ENCODE data around the gene AWAT2. TPM values are rescaled to one million over a fixed set of nuclear protein-coding genes. Genes with fewer than 3 reads are reported as not detected.

The AWAT2 gene
- total and polyA plus RNA-seq, 9 of the 15 experiments (the other 6 are each of a cell fraction or from before 2014, with no cell fraction given) = not detected

GRCh38 chrX:70026112-70026850, 23.5 kb downstream of the AWAT2 start:
- Histone ChIP-seq H4K20me1 (replicated peaks; ENCODE audit: control insufficient read depth, insufficient read depth, low read length) (no peaks in the 10 kb centered on the region; the same call in 1 of the 2 replicates), H2AFZ (ENCODE audit: low read depth, low read length) (no peak overlapping the region), H3K9me1 (ENCODE audit: control insufficient read depth, insufficient read depth, low read length) (no peaks in the 10 kb centered on the region), H3K27me3 (ENCODE audit: control insufficient read depth in 2 of 2, insufficient read depth in 2 of 2, low read length in 2 of 2) (no peaks in the 10 kb centered on the region; a peak in 1 of 5 replicates), H3K79me2 (ENCODE audit: control insufficient read depth, insufficient read depth, low read length) (no peaks in the 10 kb centered on the region), H3K4me3 (no peak overlapping the region), H3K4me1 (replicated peaks in 1 of 2; ENCODE audit: control insufficient read depth in 2 of 2, insufficient read depth in 2 of 2, low read length in 2 of 2) (no peaks in the 10 kb centered on the region), H3K36me3 (ENCODE audit: control insufficient read depth, insufficient read depth, low read length) (no peaks in the 10 kb centered on the region), H3K9ac (ENCODE audit: insufficient read depth in 1 of 2, low read depth in 2 of 2, low read length in 2 of 2) (no peak overlapping the region), H3K9me3 (replicated peaks; ENCODE audit: control insufficient read depth, insufficient read depth, low read depth, low read length) (no peaks in the 10 kb centered on the region), H3K27ac (ENCODE audit: extremely low read depth, low read depth, low read length) (no peak overlapping the region), H3K4me2 (ENCODE audit: insufficient read depth, low read length) (no peak overlapping the region)
- no TSS peak for BruUV-seq (replicated peaks)
- POLR2A ChIA-PET = interaction anchor here (0.8 kb wide), 1 partner anchor 472 kb away, joined by 3 read pairs; no protein-coding TSS in a partner anchor
- ATAC-seq (no peak), FAIRE-seq (no peak), DNase-seq (ENCODE audit: extremely low read depth in 1 of 4, low spot score in 3 of 4) (no peak)
- CTCF ChIA-PET (ENCODE audit: low intra/inter-chr PET ratio) = no interaction called here
- WGBS (ENCODE audit: insufficient coverage, low coverage, missing lambda C conversion rate) = 0% methylated on average over 1 of the region's 1 CpG
- in situ Hi-C loops (cut with MboI) (loop anchor here (25.0 kb wide), 1 partner anchor 489 kb away; no protein-coding TSS in a partner anchor), intact Hi-C loops (cut with micrococcal nuclease) (no loop called here)
- no peak for TF ChIP-seq GATAD2A (IDR thresholded peaks at IDR 0.05)
- no peak for TF ChIP-seq PYGO2 (tag; IDR thresholded peaks at IDR 0.05)
- no peak for TF ChIP-seq STAT5B (CRISPR knock-in tag; IDR thresholded peaks at IDR 0.05)
- TF ChIP-seq NR1H2 (CRISPR knock-in tag; IDR thresholded peaks at IDR 0.05) = no peak
- TF ChIP-seq ZNF318 (IDR thresholded peaks at IDR 0.05; ENCODE audit: borderline replicate concordance in 1 of 2, low read depth in 1 of 2) = no peak
- no peak for TF ChIP-seq MLLT1 (IDR thresholded peaks at IDR 0.05)
- no peak for TF ChIP-seq ZBTB9 (CRISPR knock-in tag; IDR thresholded peaks at IDR 0.05)
- no peak for TF ChIP-seq GABPB1 (CRISPR knock-in tag; IDR thresholded peaks at IDR 0.05)
